Upper lobe of left lung (tissue), 4 donors: ENCODE data around the gene ENKUR.

Source experiments
- EP300 ChIP-seq, 4 donors: sonication (generic); formaldehyde crosslinking; IDR thresholded peaks; one replicate each; pipeline ENCODE4 v1.5.1; 2017; ENCODE audit warnings: antibody characterized with exemption in 4 of 4, control low read depth in 2 of 4
- POLR2A ChIP-seq, 4 donors: fragments of 450-650 bp; IDR thresholded peaks; one replicate each; pipeline ENCODE4 v1.5.1; 2016 to 2017; ENCODE audit warnings: antibody characterized with exemption in 4 of 4, mild to moderate bottlenecking in 2 of 4
- POLR2AphosphoS5 ChIP-seq, 2 donors: sonication (generic); formaldehyde crosslinking; IDR thresholded peaks; one replicate each; pipeline ENCODE4 v1.5.1; 2017; ENCODE audit warnings: antibody characterized with exemption in 2 of 2
- TF ChIP-seq, protein P1 (sequence below), 6 experiments: fragments of 450-650 bp in 4 of 6; fragments of 200-600 bp in 2 of 6; sonication (generic) in 2 of 6; IDR thresholded peaks; one replicate each; pipeline ENCODE4 v1.5.1; 2016 to 2019; ENCODE audit warnings: antibody characterized with exemption in 6 of 6

DNA sequence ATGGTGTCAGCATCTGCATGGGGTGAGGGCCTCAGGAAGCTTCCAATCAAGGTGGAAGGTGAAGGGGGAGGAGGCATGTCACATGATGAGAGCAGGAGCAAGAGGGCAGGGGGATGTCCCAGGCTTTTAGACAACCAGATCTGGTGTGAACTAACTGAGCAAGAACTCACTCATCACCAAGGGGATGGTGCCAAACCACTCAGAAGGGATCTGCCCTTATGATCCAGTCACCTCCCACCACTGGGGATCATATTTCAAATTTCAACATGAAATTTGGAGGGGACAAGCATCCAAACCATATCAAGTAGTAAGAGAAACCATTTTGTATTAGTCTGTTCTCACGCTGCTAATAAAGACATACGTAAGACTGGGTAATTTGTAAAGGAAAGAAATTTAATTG is 34.0 kb upstream of the ENKUR start:
- TF ChIP-seq, protein P1, sequence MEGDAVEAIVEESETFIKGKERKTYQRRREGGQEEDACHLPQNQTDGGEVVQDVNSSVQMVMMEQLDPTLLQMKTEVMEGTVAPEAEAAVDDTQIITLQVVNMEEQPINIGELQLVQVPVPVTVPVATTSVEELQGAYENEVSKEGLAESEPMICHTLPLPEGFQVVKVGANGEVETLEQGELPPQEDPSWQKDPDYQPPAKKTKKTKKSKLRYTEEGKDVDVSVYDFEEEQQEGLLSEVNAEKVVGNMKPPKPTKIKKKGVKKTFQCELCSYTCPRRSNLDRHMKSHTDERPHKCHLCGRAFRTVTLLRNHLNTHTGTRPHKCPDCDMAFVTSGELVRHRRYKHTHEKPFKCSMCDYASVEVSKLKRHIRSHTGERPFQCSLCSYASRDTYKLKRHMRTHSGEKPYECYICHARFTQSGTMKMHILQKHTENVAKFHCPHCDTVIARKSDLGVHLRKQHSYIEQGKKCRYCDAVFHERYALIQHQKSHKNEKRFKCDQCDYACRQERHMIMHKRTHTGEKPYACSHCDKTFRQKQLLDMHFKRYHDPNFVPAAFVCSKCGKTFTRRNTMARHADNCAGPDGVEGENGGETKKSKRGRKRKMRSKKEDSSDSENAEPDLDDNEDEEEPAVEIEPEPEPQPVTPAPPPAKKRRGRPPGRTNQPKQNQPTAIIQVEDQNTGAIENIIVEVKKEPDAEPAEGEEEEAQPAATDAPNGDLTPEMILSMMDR (IDR thresholded peaks at IDR 0.05): no peak
- TF ChIP-seq POLR2A (IDR thresholded peaks at IDR 0.05): no peak
- no peak for TF ChIP-seq EP300 (IDR thresholded peaks at IDR 0.05)
- no peak for TF ChIP-seq POLR2AphosphoS5 (IDR thresholded peaks at IDR 0.05)
